HG02943 (cell line): Measurements from ENCODE around the gene PDE7B.

Experiments
- ATAC-seq: cut with Tn5 transposase; IDR thresholded peaks from one replicate; pipeline ENCODE4 v1.9.1; 2021; ENCODE audit warnings: mild to moderate bottlenecking, low read depth, moderate library complexity; ENCODE audit not compliant: unreplicated experiment

The PDE7B gene

GRCh38 chr6:135922174-135922573 lies 70.7 kb downstream of the PDE7B start:
- no peak for ATAC-seq

DNA sequence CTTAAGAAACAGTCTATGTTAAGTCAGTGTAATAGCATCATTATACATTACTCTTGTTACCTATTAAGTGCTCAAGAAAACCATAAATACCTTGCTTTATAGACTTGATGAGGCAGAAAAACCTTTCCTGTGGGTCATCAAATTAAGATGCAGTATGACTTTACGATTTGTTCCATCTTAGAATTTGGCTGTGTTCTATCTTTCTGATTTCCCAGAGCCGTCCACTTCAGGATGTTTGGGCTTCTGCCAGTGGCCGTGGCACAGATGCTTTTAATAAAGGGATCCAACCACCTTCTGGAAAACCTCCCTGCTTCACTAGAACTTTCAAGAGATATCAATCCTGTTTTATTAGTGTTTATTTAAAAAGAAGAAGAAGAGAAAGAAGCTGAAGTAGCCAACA lies 71.2 kb downstream of the PDE7B start:
- no peak for ATAC-seq

GRCh38 chr6:135932651-135933050 lies 81.2 kb downstream of the PDE7B start:
- no peak for ATAC-seq

GRCh38 chr6:135935941-135936601 lies 84.6 kb downstream of the PDE7B start:
- ATAC-seq, result no peak

GRCh38 chr6:135936606-135937005 lies 85.1 kb downstream of the PDE7B start:
- no peak for ATAC-seq

GRCh38 chr6:135937106-135937505 lies 85.6 kb downstream of the PDE7B start:
- no peak for ATAC-seq

GRCh38 chr6:135938576-135939207 lies 87.2 kb downstream of the PDE7B start:
- no peak for ATAC-seq

GRCh38 chr6:135939208-135939591 lies 87.7 kb downstream of the PDE7B start:
- ATAC-seq, result no peak

DNA sequence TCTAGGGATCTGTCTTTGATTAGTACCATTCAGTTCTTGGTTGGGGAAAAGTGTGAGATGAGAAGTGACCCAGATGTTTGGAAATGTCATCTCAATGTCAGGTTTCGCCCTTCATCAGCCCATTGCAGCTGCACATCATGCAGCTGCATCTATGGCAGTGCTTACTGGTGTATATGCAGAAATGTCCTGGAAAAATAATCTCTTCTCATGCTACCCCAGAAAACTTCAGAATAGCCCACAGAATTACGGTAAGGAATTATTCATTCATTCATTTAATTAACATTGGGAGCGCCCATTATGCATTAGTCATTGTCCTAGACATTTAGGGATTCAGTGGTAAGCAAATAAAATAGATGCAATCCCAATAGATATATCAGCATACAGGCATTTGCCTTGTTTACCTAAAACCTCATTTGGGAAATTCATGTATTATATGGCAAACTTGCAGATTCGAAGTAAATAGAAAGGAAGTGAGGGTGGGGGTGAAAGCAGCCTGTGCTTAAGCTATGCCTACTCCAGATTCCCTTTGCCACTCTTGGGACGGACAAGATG lies 89.2 kb downstream of the PDE7B start:
- ATAC-seq, result no peak

DNA sequence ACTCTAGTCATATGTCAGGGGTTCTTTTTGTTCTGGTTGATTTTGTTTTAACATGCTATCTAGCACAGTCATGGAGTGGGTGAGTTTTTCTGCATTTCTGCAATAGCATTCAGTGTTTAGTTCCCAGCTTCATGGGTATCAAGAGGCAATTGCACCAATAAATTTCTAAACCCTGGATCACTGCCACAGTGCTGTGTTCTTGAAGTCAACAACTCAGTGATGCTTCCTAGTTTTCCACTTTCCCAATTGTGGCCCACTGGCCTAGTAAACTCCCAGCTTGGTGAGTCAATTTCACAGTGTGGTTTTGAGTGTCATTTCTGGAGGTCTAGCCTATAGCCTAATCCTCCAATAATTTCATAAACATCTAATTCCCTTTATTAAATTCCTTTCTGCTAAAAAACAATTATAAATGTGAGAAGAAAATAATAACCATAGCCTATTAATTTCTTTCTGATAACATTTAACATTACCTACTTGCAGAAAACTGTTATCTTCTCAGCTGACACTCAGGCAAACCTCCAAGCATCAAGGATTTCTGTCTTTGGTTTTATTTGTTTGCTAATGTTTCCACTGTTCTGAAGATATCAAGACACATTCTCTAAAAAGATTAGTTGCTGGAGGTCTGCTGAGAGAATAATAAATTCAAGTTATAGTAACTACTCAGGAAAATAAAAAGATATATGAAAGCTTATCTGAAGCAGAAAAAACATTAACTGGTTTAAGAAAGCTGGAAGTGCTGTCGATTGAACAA lies 89.9 kb downstream of the PDE7B start:
- no peak for ATAC-seq

DNA sequence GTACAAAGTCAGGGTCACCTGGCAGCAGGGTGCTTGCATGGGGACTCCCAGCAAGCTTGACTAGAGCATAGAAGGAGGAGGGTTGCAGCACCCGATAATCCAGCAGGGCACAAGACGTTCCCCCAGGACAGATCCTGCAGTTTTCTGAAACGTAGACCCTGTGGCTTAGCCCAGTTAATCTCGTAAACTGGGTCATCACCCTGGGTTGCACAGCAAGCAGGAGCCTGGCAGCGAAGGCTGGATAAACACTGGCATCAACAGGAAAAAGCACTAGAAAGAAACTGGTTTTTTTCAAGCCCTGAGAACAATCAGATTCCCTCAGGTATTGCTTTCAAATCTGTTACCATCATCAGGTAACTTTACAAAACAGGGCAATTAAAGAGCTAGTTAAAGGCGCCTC lies 92.6 kb downstream of the PDE7B start:
- no peak for ATAC-seq

- ATAC-seq, result no peak
Observed at GRCh38 chr6:135946674-135947073, 95.2 kb downstream of the PDE7B start.

- ATAC-seq, result no peak
Observed at GRCh38 chr6:135950669-135951068, 99.2 kb downstream of the PDE7B start.

DNA sequence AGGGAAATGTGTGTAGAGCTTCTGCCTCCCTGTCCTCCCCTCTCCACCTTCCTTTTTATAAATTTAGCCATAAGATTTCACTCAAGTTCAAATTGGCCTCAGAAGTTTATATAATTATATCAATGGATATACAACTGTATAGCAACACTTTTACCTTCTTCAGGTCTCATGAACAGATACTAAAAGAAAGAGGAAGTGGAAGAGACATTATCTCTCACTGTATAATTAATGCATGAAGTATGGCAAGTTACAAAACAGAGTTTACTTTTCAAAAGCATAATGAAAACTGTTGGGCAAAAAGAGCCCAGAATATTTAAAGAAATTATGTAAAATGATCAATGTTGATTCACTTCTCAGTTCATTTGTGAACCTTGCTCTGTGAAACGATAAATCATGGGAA lies 99.7 kb downstream of the PDE7B start:
- no peak for ATAC-seq

DNA sequence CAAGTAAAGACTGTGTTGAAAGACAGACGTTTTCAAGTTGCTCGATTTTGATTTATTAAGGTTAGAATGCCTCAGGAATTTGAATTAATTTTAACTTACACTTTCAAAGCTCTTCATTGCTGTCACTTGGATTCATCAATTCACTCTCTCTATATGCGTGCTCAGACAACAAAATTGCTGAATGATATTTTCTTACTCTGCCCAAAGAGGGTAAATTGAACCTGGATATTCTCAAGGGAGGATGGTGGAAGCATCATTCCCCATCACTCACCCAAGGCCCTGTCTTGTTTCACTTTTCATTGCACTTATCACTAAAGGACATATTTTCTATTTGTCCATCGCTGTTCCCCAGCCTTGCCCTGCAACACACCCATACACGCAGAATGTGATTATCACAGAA lies 102.3 kb downstream of the PDE7B start:
- ATAC-seq, result no peak

DNA sequence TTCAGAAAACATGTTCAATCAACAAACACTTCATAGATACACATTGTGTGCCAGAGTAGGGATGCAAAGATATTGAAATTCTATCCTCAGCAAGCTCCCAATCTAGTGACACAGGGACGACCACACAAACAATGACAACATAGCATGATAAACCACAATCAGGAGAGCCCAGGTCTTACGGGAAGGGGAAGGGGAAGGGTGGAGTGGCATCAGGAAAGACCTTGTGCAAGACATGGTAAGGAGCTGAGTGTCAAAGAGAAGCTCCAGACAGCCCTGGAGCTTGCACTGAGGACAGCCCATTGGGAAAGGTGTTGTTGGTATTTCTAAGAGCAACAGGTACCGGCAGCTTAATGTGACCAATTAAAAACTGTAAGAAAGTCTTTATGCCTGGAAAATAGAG lies 103.6 kb downstream of the PDE7B start:
- no peak for ATAC-seq

DNA sequence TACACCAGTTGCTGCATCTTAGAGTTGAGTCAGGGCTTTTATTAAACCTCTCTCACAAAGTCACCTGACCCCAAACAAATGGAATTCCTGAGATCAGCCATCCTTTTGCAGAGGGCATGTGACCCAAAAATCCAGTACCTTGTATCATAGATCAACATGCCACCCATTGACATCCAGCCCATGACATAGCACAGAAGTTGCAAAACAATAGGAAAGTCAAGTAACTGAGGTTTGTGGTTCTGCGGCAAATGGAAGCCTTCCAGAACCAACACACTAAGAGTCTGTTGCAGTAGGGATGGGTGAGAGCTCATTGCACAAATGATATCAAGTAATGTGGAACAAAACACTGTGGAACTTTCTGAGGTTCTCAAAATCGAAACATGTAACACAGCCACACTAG lies 111.2 kb downstream of the PDE7B start:
- no peak for ATAC-seq

DNA sequence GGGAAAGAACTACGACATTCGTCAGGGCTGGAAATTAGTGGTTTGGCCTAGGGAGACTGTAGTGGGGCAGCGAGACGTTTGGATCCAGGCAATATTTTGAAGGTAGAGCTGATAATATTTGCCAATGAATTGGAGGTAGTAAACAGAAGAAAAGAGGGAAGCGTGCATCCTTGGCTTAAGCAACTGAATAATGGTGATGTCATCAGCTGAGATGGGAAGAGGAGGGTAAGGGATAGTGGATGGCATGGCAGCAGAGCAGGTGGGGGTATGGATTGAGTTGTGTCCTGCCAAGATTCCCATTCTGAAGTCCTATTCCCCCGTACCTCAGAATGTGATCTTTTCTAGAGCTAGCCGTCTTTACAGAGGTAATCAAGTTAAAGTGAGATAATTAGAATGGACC lies 119.2 kb downstream of the PDE7B start:
- no peak for ATAC-seq

- no peak for ATAC-seq
Observed at GRCh38 chr6:135971351-135971750, 119.8 kb downstream of the PDE7B start.

DNA sequence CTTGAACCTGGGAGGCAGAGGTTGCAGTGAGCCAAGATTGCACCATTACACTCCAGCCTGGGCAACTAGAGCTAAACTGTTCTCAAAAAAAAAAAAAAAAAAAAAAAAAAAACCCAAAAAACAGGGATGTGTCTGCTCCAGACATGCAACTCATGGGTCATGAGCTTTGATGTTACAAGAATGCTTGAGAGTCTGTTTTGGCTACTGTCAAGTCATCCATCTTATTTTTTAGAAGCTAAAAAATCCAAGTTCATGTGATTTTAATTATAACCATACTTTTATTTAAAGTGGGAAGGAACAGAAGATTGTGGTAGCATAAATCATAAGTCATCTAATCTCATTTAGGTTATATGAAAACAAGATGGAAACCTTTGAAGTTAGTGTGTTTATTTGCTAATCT lies 120.6 kb downstream of the PDE7B start:
- ATAC-seq, result no peak

DNA sequence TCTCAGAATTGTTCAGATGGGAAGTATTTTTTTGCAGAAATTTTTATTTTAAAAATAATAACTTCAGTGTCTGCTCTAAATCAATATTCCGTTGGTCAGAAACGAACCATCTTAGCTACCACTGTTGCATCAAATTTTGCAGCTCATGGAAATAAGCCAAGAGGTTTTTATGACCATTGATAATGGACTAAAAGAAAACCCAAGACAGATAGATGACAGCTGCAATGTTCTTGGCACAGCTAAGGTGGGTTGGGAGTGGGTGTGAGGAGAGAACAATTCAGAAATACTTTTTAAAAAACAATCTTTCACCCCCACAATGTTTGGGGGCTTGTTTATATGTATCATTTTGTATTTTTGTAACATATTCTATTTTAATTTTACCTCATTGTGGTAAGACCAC lies 121.1 kb downstream of the PDE7B start:
- ATAC-seq, result no peak

DNA sequence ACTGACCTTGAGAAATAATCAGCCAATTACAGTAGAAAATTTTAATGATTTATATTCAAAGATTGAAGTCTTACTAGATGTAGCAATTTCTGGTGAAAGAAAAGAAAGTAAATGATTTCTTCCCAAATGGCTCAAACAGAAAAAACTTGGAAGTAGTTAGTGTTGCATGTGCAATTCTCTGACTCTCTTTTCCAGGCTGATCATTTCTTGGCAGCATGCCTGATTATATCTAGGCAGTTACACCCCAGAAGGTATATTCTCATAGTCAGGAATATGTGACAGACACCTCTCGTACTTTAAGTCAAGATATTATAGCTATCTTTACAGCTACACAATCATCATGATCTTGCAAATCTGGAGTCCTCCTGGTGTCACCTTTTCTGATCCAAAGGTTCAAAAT lies 122.9 kb downstream of the PDE7B start:
- no peak for ATAC-seq
